ENCODE measurements around the gene ITGB2.
A peak's percentile ranks its signal among the peaks of the same experiment; 100 is the strongest.

Gene ITGB2

DNA sequence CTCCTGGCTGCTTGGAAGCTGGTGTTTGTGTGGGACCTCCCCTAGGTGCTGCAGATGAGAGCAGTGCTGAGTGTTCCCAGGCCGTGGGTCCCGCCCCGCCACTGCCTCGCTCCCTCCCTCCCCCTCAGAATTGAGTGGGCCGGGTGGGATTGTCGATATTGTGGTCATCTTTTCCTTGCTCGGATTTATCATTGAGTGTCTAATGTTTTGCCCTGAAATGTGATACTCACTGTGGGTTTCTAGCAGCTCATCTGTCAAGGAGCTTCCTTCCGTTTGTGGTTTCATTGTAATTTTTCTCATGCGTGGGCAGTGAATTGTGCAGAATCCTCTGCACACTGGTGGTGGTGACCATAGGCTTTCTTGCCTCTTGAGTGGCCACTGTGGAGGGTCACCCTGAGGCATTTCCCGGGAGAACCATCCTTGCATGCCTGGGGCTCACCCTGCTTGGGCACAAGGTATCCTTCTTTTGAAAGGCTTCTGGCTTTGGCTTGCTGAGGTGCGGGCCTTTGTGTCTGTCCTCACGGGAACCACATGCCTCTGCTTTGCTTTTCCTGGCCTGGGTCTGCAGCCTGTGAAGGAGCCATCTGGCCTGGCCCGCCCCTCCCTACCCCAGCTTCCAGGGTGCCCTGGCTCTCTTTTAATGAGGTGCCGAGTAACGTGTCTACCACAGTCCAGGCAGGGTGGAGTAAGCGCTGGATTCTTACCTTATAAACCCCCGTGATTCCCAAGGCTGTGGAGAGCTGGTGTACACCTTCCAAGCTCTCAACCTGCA lies 44.7 kb upstream of the ITGB2 start:
- in situ Hi-C loops (cut with HindIII; ENCODE audit: low sequenced_read_pairs) = no loop called here
- TF ChIP-seq, protein P1, sequence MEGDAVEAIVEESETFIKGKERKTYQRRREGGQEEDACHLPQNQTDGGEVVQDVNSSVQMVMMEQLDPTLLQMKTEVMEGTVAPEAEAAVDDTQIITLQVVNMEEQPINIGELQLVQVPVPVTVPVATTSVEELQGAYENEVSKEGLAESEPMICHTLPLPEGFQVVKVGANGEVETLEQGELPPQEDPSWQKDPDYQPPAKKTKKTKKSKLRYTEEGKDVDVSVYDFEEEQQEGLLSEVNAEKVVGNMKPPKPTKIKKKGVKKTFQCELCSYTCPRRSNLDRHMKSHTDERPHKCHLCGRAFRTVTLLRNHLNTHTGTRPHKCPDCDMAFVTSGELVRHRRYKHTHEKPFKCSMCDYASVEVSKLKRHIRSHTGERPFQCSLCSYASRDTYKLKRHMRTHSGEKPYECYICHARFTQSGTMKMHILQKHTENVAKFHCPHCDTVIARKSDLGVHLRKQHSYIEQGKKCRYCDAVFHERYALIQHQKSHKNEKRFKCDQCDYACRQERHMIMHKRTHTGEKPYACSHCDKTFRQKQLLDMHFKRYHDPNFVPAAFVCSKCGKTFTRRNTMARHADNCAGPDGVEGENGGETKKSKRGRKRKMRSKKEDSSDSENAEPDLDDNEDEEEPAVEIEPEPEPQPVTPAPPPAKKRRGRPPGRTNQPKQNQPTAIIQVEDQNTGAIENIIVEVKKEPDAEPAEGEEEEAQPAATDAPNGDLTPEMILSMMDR (IDR thresholded peaks at IDR 0.05; ENCODE audit: low read depth, low read length) = no peak
- DNase-seq (ENCODE audit: low read depth, low spot score) = peak; percentile 70
- H3K4me3 ChIP-seq (ENCODE audit: low read depth, low read length) = no peak overlapping the region

- no peak overlapping the region for H3K4me3 ChIP-seq (ENCODE audit: low read depth, low read length)
- no peak for DNase-seq (ENCODE audit: low read depth, low spot score)
- TF ChIP-seq, protein P1 (IDR thresholded peaks at IDR 0.05; ENCODE audit: low read depth, low read length) = no peak
- in situ Hi-C loops (cut with HindIII; ENCODE audit: low sequenced_read_pairs) = no loop called here
These were observed 43.7 kb upstream of the ITGB2 start for GRCh38 chr21:44964381-44964780.

DNA sequence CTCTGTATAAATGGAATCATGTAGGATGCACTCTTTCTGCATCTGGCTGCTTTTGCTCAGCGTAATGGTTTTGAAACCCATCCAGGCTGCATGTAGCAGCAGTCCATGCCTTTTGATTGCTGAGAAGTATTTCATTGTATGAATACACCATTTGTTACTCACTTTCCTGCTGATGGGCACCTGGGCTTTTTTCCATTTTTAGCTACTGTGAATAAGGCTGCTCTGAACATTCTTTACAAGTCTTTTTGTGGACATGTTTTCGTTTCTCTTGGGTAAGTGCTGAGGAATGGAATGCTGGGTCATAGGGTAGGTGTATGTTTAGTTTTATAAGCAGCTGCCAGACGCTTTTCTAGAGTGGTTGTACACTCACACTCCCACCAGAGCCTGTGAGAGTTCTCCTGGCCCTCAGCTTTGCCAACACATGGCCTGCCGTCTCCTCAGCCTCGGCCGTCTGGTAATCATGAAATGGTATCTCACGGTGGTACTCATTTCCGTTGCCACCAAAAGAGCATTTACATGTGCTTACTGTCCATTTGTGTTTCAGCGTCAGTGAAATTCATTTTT lies 41.8 kb upstream of the ITGB2 start:
- DNase-seq (ENCODE audit: low read depth, low spot score) = peak; percentile 98
- TF ChIP-seq, protein P1 (IDR thresholded peaks at IDR 0.05; ENCODE audit: low read depth, low read length) = no peak

GRCh38 chr21:44960141-44961092 lies 39.7 kb upstream of the ITGB2 start:
- in situ Hi-C loops (cut with HindIII; ENCODE audit: low sequenced_read_pairs) = no loop called here
- H3K4me3 ChIP-seq (ENCODE audit: low read depth, low read length) = no peak overlapping the region
- no peak for DNase-seq (ENCODE audit: low read depth, low spot score)
- TF ChIP-seq, protein P1 (IDR thresholded peaks at IDR 0.05; ENCODE audit: low read depth, low read length) = no peak

More for the DNA sequence above, 41.8 kb upstream of the ITGB2 start:
- H3K4me3 ChIP-seq (ENCODE audit: low read depth, low read length) = no peak overlapping the region
- in situ Hi-C loops (cut with HindIII; ENCODE audit: low sequenced_read_pairs) = no loop called here

- in situ Hi-C loops (cut with HindIII; ENCODE audit: low sequenced_read_pairs) = no loop called here
- TF ChIP-seq, protein P1 (IDR thresholded peaks at IDR 0.05; ENCODE audit: low read depth, low read length) = no peak
- H3K4me3 ChIP-seq (ENCODE audit: low read depth, low read length) = no peak overlapping the region
These were observed 38.8 kb upstream of the ITGB2 start for GRCh38 chr21:44959376-44960091.

More at GRCh38 chr21:44959376-44960091, 38.8 kb upstream of the ITGB2 start:
- no peak for DNase-seq (ENCODE audit: low read depth, low spot score)
